HEK293 (cell line): Measurements from ENCODE around the gene PRDM7.
A peak's percentile ranks its signal among the peaks of the same experiment; 100 is the strongest.

Experiments used
- ZNF121 ChIP-seq: fragments of 450-650 bp; formaldehyde crosslinking; IDR thresholded peaks from 2 replicates; pipeline ENCODE4 v1.5.1; 2016; ENCODE audit warnings: missing biosample characterization, missing genetic modification characterization
- ZNF561 ChIP-seq: fragments of 450-650 bp; IDR thresholded peaks from 2 replicates; pipeline ENCODE4 v1.5.1; 2018; ENCODE audit warnings: missing biosample characterization, missing genetic modification characterization, borderline replicate concordance
- ZNF792 ChIP-seq: fragments of 450-650 bp; formaldehyde crosslinking; IDR thresholded peaks from 2 replicates; pipeline ENCODE4 v1.5.1; 2016; ENCODE audit warnings: missing biosample characterization, missing genetic modification characterization
- ZNF830 ChIP-seq: fragments of 450-650 bp; IDR thresholded peaks from 2 replicates; pipeline ENCODE4 v1.5.0; 2018; ENCODE audit warnings: missing biosample characterization, missing genetic modification characterization, low read depth, mild to moderate bottlenecking, moderate library complexity
- TF ChIP-seq, protein P1 (sequence below): fragments of 450-650 bp; formaldehyde crosslinking; IDR thresholded peaks from 2 replicates; pipeline ENCODE4 v1.5.1; 2016; ENCODE audit warnings: missing biosample characterization, missing genetic modification characterization
- TF ChIP-seq, protein P2 (sequence below): IDR thresholded peaks from 2 replicates; pipeline ENCODE4 v1.6.1; 2011; ENCODE audit warnings: mild to moderate bottlenecking, low read depth, low read length, borderline replicate concordance
- TF ChIP-seq, protein P3 (sequence below): fragments of 450-650 bp; formaldehyde crosslinking; IDR thresholded peaks from 2 replicates; pipeline ENCODE4 v1.5.1; 2016; ENCODE audit warnings: missing biosample characterization, missing genetic modification characterization, borderline replicate concordance

DNA sequence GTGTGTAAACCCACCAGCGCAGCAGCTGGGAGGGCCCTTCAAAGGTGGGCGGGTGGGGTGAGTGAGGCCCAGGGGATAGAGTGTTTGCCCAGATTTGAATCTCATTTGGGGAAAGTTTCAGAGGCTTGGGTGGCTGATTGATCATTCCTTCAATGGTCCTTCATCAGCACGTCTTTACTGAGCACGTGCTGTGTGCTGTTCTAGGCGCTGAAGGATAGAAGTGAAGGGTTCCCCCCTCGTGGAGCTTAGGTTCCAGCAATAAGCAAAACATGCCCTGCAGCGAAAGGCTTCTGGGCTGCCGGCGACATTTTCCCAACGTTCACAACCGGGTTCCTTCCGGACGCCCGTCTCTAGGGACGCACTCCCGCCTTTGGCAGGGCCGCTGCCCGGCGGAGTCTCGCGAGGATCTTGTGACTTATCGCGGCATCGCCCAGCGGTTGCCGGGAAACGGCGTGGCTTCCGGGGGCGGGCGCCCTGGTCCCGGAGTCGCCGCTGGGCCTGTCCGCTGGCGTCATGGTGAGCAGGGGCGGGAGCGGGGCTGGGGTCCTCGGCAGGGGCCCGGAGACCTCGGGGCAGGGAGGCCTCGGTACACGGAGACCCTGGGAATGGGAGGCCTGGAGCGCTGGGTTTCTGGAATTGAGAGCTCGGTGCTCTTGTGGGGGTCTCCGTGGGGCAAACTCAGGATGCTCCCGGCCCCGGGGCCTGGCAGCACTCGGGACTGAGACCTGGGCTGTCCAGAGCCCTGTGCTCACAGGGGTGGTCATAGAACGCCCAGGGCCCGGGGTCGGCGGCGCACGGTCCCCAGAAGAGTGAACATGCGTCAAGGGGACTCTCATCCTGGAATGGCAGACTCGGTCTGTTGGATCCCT is 54.7 kb downstream of the PRDM7 start:
- TF ChIP-seq ZNF792 (tag by site-specific recombination) (no peak), ZNF561 (tag by site-specific recombination) (peak; percentile 45; the same call in 1 of the 2 replicates), ZNF830 (no peak), ZNF121 (tag by site-specific recombination) (no peak)
- TF ChIP-seq, protein P1, sequence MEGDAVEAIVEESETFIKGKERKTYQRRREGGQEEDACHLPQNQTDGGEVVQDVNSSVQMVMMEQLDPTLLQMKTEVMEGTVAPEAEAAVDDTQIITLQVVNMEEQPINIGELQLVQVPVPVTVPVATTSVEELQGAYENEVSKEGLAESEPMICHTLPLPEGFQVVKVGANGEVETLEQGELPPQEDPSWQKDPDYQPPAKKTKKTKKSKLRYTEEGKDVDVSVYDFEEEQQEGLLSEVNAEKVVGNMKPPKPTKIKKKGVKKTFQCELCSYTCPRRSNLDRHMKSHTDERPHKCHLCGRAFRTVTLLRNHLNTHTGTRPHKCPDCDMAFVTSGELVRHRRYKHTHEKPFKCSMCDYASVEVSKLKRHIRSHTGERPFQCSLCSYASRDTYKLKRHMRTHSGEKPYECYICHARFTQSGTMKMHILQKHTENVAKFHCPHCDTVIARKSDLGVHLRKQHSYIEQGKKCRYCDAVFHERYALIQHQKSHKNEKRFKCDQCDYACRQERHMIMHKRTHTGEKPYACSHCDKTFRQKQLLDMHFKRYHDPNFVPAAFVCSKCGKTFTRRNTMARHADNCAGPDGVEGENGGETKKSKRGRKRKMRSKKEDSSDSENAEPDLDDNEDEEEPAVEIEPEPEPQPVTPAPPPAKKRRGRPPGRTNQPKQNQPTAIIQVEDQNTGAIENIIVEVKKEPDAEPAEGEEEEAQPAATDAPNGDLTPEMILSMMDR, result 0 out of 2 replicates have a peak, but pooled peaks have one; percentile 11
- TF ChIP-seq, protein P2, sequence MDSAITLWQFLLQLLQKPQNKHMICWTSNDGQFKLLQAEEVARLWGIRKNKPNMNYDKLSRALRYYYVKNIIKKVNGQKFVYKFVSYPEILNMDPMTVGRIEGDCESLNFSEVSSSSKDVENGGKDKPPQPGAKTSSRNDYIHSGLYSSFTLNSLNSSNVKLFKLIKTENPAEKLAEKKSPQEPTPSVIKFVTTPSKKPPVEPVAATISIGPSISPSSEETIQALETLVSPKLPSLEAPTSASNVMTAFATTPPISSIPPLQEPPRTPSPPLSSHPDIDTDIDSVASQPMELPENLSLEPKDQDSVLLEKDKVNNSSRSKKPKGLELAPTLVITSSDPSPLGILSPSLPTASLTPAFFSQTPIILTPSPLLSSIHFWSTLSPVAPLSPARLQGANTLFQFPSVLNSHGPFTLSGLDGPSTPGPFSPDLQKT, result no peak; the same call in 1 of the 2 replicates
- TF ChIP-seq, protein P3, sequence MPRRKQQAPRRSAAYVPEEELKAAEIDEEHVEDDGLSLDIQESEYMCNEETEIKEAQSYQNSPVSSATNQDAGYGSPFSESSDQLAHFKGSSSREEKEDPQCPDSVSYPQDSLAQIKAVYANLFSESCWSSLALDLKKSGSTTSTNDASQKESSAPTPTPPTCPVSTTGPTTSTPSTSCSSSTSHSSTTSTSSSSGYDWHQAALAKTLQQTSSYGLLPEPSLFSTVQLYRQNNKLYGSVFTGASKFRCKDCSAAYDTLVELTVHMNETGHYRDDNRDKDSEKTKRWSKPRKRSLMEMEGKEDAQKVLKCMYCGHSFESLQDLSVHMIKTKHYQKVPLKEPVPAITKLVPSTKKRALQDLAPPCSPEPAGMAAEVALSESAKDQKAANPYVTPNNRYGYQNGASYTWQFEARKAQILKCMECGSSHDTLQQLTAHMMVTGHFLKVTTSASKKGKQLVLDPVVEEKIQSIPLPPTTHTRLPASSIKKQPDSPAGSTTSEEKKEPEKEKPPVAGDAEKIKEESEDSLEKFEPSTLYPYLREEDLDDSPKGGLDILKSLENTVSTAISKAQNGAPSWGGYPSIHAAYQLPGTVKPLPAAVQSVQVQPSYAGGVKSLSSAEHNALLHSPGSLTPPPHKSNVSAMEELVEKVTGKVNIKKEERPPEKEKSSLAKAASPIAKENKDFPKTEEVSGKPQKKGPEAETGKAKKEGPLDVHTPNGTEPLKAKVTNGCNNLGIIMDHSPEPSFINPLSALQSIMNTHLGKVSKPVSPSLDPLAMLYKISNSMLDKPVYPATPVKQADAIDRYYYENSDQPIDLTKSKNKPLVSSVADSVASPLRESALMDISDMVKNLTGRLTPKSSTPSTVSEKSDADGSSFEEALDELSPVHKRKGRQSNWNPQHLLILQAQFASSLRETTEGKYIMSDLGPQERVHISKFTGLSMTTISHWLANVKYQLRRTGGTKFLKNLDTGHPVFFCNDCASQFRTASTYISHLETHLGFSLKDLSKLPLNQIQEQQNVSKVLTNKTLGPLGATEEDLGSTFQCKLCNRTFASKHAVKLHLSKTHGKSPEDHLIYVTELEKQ (tag by site-specific recombination), result no peak
